Right lobe of liver (tissue), 6 donors: ENCODE data around the gene TBC1D2B. TPM values are rescaled to one million over a fixed set of nuclear protein-coding genes. Genes with fewer than 3 reads are reported as not detected.

Source experiments
- ATAC-seq, 4 donors: fragments of 200-7000 bp; cut with Tn5 transposase; one replicate each; pipeline ENCODE4 v1.9.1; 2020; ENCODE audit warnings: mild to moderate bottlenecking in 4 of 4, moderate library complexity in 4 of 4
- DNase-seq, 3 donors: peaks; one replicate each; pipeline ENCODE4 v3.0.0-alpha.2; 2020
- H3K27ac ChIP-seq, 3 donors: fragments of 200-600 bp; one replicate each; pipeline ENCODE4 v1.8.0; 2022
- H3K27me3 ChIP-seq, 2 donors: fragments of 200-600 bp; one replicate each; pipeline ENCODE4 v1.8.0; 2022
- H3K36me3 ChIP-seq, 4 donors: fragments of 200-600 bp; sonication (generic) in 1 of 4; one replicate each; pipeline versions ENCODE4 v1.5.1 to v1.8.0; 2017 to 2022; ENCODE audit warnings: control low read depth in 1 of 4
- H3K4me1 ChIP-seq, 4 donors: fragments of 200-600 bp; sonication (generic) in 1 of 4; one replicate each; pipeline versions ENCODE4 v1.5.1 to v1.8.0; 2017 to 2022; ENCODE audit warnings: control low read depth in 1 of 4
- H3K4me3 ChIP-seq, 3 donors: fragments of 200-600 bp; one replicate each; pipeline ENCODE4 v1.8.0; 2022
- H3K9me3 ChIP-seq, 4 donors: fragments of 200-600 bp; sonication (generic) in 1 of 4; one replicate each; pipeline versions ENCODE4 v1.5.1 to v1.8.0; 2017 to 2022; ENCODE audit warnings: control low read depth in 1 of 4
- CTCF ChIP-seq, 4 donors: fragments of 200-600 bp in 3 of 4; fragments of 450-650 bp in 1 of 4; IDR thresholded peaks; one replicate each; pipeline versions ENCODE4 v1.5.1 to v1.8.0; 2016 to 2022; ENCODE audit warnings: antibody characterized with exemption in 4 of 4, mild to moderate bottlenecking in 2 of 4
- POLR2A ChIP-seq: fragments of 450-650 bp; IDR thresholded peaks from one replicate; pipeline ENCODE4 v1.6.1; 2017; ENCODE audit warnings: antibody characterized with exemption, mild to moderate bottlenecking
- WGBS: methylation state at CpG from one replicate; pipeline ENCODE4 v1.1.6; 2018; ENCODE audit warnings: low coverage, low lambda C conversion rate; ENCODE audit not compliant: insufficient coverage; ENCODE audit errors: missing lambda C conversion rate; 5-methylcytosine and 5-hydroxymethylcytosine counted together
- intact Hi-C, 2 donors: fragments of 100-400 bp; cut with DNase I; formaldehyde crosslinking; loops; one replicate each; pipeline versions ENCODE4 v1.11.2 to v1.14.1; 2022
- total RNA-seq, 6 experiments: library from RNA; depleted of rRNA in 2 of 6; stranded (reverse); fragments of >200 nt in 2 of 6; fragmentation: NEBNext Ultra II Directional in 3 of 6; extraction: Animal tissue kit (Norgen Biotek cat#: 25700) in 3 of 6; gene quantifications; one replicate each; pipeline versions ENCODE4 v1.1.0 to v1.2.4, GENCODE V29; 2016 to 2023
- donor health status: DM: no; HTN: yes; CAD: no.
- donor health status: DM: no; HTN: no; CAD: no.
- donor health status: DM: no; HTN: no; CAD: no.
- donor health status: DM: no; HTN: yes; CAD: no.
- donor health status: DM: no; HTN: yes; CAD: no.

TBC1D2B gene
- total RNA-seq, 6 experiments from 2014 or later: 23.7 to 81.4 (median 29.6) TPM

GRCh38 chr15:78049691-78050440 is 27.6 kb downstream of the TBC1D2B start:
- WGBS: 64% methylated on average over 7 of the region's 7 CpGs
- ATAC-seq (peak in 1 of 4 donors; percentile 10), DNase-seq (no peak)
- Histone ChIP-seq H3K27me3 (no peaks in the 10 kb centered on the region), H3K4me3 (no peak overlapping the region), H3K36me3 (peaks cover 0 to 1% (median under 1%) of the 10 kb centered on the region in 4 donors), H3K27ac (no peak overlapping the region), H3K9me3 (no peaks in the 10 kb centered on the region), H3K4me1 (peaks cover 0 to 45% (median 24%) of the 10 kb centered on the region in 4 donors)
- intact Hi-C loops: no loop called here
- TF ChIP-seq CTCF (IDR thresholded peaks at IDR 0.05) (no peak), POLR2A (no peak)

GRCh38 chr15:78048628-78048920 is 28.9 kb downstream of the TBC1D2B start:
- Histone ChIP-seq H3K27ac (no peak overlapping the region), H3K27me3 (no peaks in the 10 kb centered on the region), H3K9me3 (no peaks in the 10 kb centered on the region), H3K4me3 (no peak overlapping the region), H3K36me3 (peaks cover 0 to 13% (median 5%) of the 10 kb centered on the region in 4 donors), H3K4me1 (peaks cover 0 to 36% (median 19%) of the 10 kb centered on the region in 4 donors)
- intact Hi-C loops: no loop called here
- DNase-seq (no peak), ATAC-seq (no peak)
- TF ChIP-seq CTCF (IDR thresholded peaks at IDR 0.05) (no peak), POLR2A (no peak)
- 76% methylated on average over 3 of the region's 5 CpGs for WGBS

GRCh38 chr15:78047761-78048627 is 29.5 kb downstream of the TBC1D2B start:
- WGBS: 52% methylated on average over 8 of the region's 8 CpGs
- intact Hi-C loops: no loop called here

More at GRCh38 chr15:78047761-78048627, 29.5 kb downstream of the TBC1D2B start:
- peaks cover 0 to 30% (median 16%) of the 10 kb centered on the region in 4 donors for H3K4me1 ChIP-seq
- TF ChIP-seq CTCF (IDR thresholded peaks at IDR 0.05) (no peak), POLR2A (no peak)
- no peaks in the 10 kb centered on the region for H3K27me3 ChIP-seq
- H3K9me3 ChIP-seq: no peaks in the 10 kb centered on the region
- ATAC-seq (peak; percentile 33 to 57 (median 52)), DNase-seq (peak in 1 of 3 donors; percentile 42)
- H3K27ac ChIP-seq: peak overlapping the region in 1 of 3 donors; percentile 12
- H3K4me3 ChIP-seq: no peak overlapping the region
- H3K36me3 ChIP-seq: peaks cover 0 to 19% (median 8%) of the 10 kb centered on the region in 4 donors
